Activated T-cell treated with anti-CD3 and anti-CD28 coated beads, Interleukin-2, amount 50 U/mL, for 24 hours (primary cell): Measurements from ENCODE around the gene PRRG1.
"Not testable (repeated sequence)": the region's sequence is repeated elsewhere in the genome, so short reads cannot be mapped to it uniquely, and the experiment has no call there.

ENCODE experiments used
- DNase-seq: peaks from one replicate; pipeline ENCODE4 v3.0.0-alpha.2; 2020
- H3K27ac Mint-ChIP-seq: 2 replicates; pipeline ENCODE4 v1.8.0; 2020; ENCODE audit warnings: mild to moderate bottlenecking, mixed read lengths
- H3K27me3 Mint-ChIP-seq: 2 replicates; pipeline ENCODE4 v1.8.0; 2020; ENCODE audit warnings: mixed read lengths
- H3K36me3 Mint-ChIP-seq: 2 replicates; pipeline ENCODE4 v1.8.0; 2020; ENCODE audit warnings: low read depth, mixed read lengths
- H3K4me1 Mint-ChIP-seq: 2 replicates; pipeline ENCODE4 v1.8.0; 2020; ENCODE audit warnings: low read depth, mixed read lengths
- H3K4me3 Mint-ChIP-seq: 2 replicates; pipeline ENCODE4 v1.8.0; 2020; ENCODE audit warnings: mild to moderate bottlenecking, moderate library complexity, mixed read lengths
- H3K9me3 Mint-ChIP-seq: 2 replicates; pipeline ENCODE4 v1.8.0; 2020; ENCODE audit warnings: mixed read lengths

Gene PRRG1

GRCh38 chrX:37420185-37420584 is 71.0 kb downstream of the PRRG1 start:
- Mint-ChIP-seq H3K4me3 (no peak overlapping the region), H3K27ac (no peak overlapping the region), H3K4me1 (no peaks in the 10 kb centered on the region), H3K9me3 (no peaks in the 10 kb centered on the region), H3K27me3 (peaks cover 30% of the 10 kb centered on the region), H3K36me3 (no peaks in the 10 kb centered on the region)
- DNase-seq: no peak

GRCh38 chrX:37420756-37421155 is 71.6 kb downstream of the PRRG1 start:
- H3K4me3 Mint-ChIP-seq: no peak overlapping the region
- no peak for DNase-seq
- no peaks in the 10 kb centered on the region for H3K4me1 Mint-ChIP-seq
- no peak overlapping the region for H3K27ac Mint-ChIP-seq
- H3K27me3 Mint-ChIP-seq: peaks cover 33% of the 10 kb centered on the region
- H3K9me3 Mint-ChIP-seq: no peaks in the 10 kb centered on the region
- no peaks in the 10 kb centered on the region for H3K36me3 Mint-ChIP-seq

- peaks cover 17% of the 10 kb centered on the region for H3K27me3 Mint-ChIP-seq
- DNase-seq: no peak
- H3K4me3 Mint-ChIP-seq: no peak overlapping the region
- H3K27ac Mint-ChIP-seq: no peak overlapping the region
- H3K4me1 Mint-ChIP-seq: no peaks in the 10 kb centered on the region
- H3K9me3 Mint-ChIP-seq: no peaks in the 10 kb centered on the region
- no peaks in the 10 kb centered on the region for H3K36me3 Mint-ChIP-seq
Observed at GRCh38 chrX:37424000-37424429, 74.9 kb downstream of the PRRG1 start.

GRCh38 chrX:37425370-37425769 is 76.2 kb downstream of the PRRG1 start:
- DNase-seq: no peak
- no peaks in the 10 kb centered on the region for H3K36me3 Mint-ChIP-seq
- no peak overlapping the region for H3K27ac Mint-ChIP-seq
- H3K4me3 Mint-ChIP-seq: no peak overlapping the region
- H3K27me3 Mint-ChIP-seq: peaks cover 11% of the 10 kb centered on the region
- H3K4me1 Mint-ChIP-seq: no peaks in the 10 kb centered on the region
- H3K9me3 Mint-ChIP-seq: no peaks in the 10 kb centered on the region

- not testable (repeated sequence) for H3K27ac Mint-ChIP-seq, H3K4me3 Mint-ChIP-seq, H3K4me1 Mint-ChIP-seq, H3K9me3 Mint-ChIP-seq, H3K36me3 Mint-ChIP-seq, DNase-seq
- peaks cover 19% of the 10 kb centered on the region for H3K27me3 Mint-ChIP-seq
Observed at GRCh38 chrX:37428962-37429361, 79.8 kb downstream of the PRRG1 start.

GRCh38 chrX:37434362-37434761 is 85.2 kb downstream of the PRRG1 start:
- H3K4me1 Mint-ChIP-seq: no peaks in the 10 kb centered on the region
- H3K4me3 Mint-ChIP-seq: no peak overlapping the region
- no peaks in the 10 kb centered on the region for H3K9me3 Mint-ChIP-seq
- H3K36me3 Mint-ChIP-seq: no peaks in the 10 kb centered on the region
- no peak overlapping the region for H3K27ac Mint-ChIP-seq
- H3K27me3 Mint-ChIP-seq: peaks cover 28% of the 10 kb centered on the region
- DNase-seq: no peak

- Mint-ChIP-seq H3K4me1 (no peaks in the 10 kb centered on the region), H3K9me3 (no peaks in the 10 kb centered on the region), H3K4me3 (no peak overlapping the region), H3K36me3 (no peaks in the 10 kb centered on the region), H3K27ac (no peak overlapping the region), H3K27me3 (peaks cover 31% of the 10 kb centered on the region)
- no peak for DNase-seq
Observed at GRCh38 chrX:37437160-37437559, 88.0 kb downstream of the PRRG1 start.

- Mint-ChIP-seq H3K4me3 (no peak overlapping the region), H3K36me3 (no peaks in the 10 kb centered on the region), H3K4me1 (no peaks in the 10 kb centered on the region), H3K9me3 (no peaks in the 10 kb centered on the region), H3K27me3 (peaks cover 26% of the 10 kb centered on the region), H3K27ac (no peak overlapping the region)
- no peak for DNase-seq
Observed at GRCh38 chrX:37441377-37441776, 92.2 kb downstream of the PRRG1 start.

GRCh38 chrX:37445182-37445581 is 96.0 kb downstream of the PRRG1 start:
- H3K27ac Mint-ChIP-seq: no peak overlapping the region
- H3K27me3 Mint-ChIP-seq: peaks cover 23% of the 10 kb centered on the region
- no peak overlapping the region for H3K4me3 Mint-ChIP-seq
- no peaks in the 10 kb centered on the region for H3K36me3 Mint-ChIP-seq
- no peaks in the 10 kb centered on the region for H3K9me3 Mint-ChIP-seq
- DNase-seq: no peak
- H3K4me1 Mint-ChIP-seq: no peaks in the 10 kb centered on the region

GRCh38 chrX:37453821-37454220 is 104.7 kb downstream of the PRRG1 start:
- H3K27ac Mint-ChIP-seq: no peak overlapping the region
- H3K36me3 Mint-ChIP-seq: no peaks in the 10 kb centered on the region
- no peaks in the 10 kb centered on the region for H3K9me3 Mint-ChIP-seq
- H3K4me1 Mint-ChIP-seq: no peaks in the 10 kb centered on the region
- peaks cover 25% of the 10 kb centered on the region for H3K27me3 Mint-ChIP-seq
- no peak overlapping the region for H3K4me3 Mint-ChIP-seq
- no peak for DNase-seq

GRCh38 chrX:37454537-37455285 is 105.5 kb downstream of the PRRG1 start:
- no peaks in the 10 kb centered on the region for H3K4me1 Mint-ChIP-seq
- H3K27me3 Mint-ChIP-seq: peaks cover 33% of the 10 kb centered on the region
- no peak overlapping the region for H3K27ac Mint-ChIP-seq
- no peaks in the 10 kb centered on the region for H3K36me3 Mint-ChIP-seq
- no peak for DNase-seq
- H3K4me3 Mint-ChIP-seq: no peak overlapping the region
- no peaks in the 10 kb centered on the region for H3K9me3 Mint-ChIP-seq

GRCh38 chrX:37455381-37455780 is 106.2 kb downstream of the PRRG1 start:
- no peak for DNase-seq
- Mint-ChIP-seq H3K27me3 (peaks cover 40% of the 10 kb centered on the region), H3K27ac (no peak overlapping the region), H3K4me3 (no peak overlapping the region), H3K4me1 (no peaks in the 10 kb centered on the region), H3K36me3 (no peaks in the 10 kb centered on the region), H3K9me3 (no peaks in the 10 kb centered on the region)

- not testable (repeated sequence) for H3K4me1 Mint-ChIP-seq, DNase-seq, H3K4me3 Mint-ChIP-seq, H3K36me3 Mint-ChIP-seq, H3K9me3 Mint-ChIP-seq, H3K27ac Mint-ChIP-seq
- H3K27me3 Mint-ChIP-seq: peaks cover 46% of the 10 kb centered on the region
Observed at GRCh38 chrX:37460285-37460684, 111.1 kb downstream of the PRRG1 start.

GRCh38 chrX:37462346-37462745 is 113.2 kb downstream of the PRRG1 start:
- no peaks in the 10 kb centered on the region for H3K9me3 Mint-ChIP-seq
- no peaks in the 10 kb centered on the region for H3K4me1 Mint-ChIP-seq
- no peak for DNase-seq
- H3K4me3 Mint-ChIP-seq: no peak overlapping the region
- peaks cover 63% of the 10 kb centered on the region for H3K27me3 Mint-ChIP-seq
- H3K27ac Mint-ChIP-seq: no peak overlapping the region
- H3K36me3 Mint-ChIP-seq: no peaks in the 10 kb centered on the region

- H3K36me3 Mint-ChIP-seq: no peaks in the 10 kb centered on the region
- peaks cover 63% of the 10 kb centered on the region for H3K27me3 Mint-ChIP-seq
- H3K4me3 Mint-ChIP-seq: no peak overlapping the region
- no peak overlapping the region for H3K27ac Mint-ChIP-seq
- no peaks in the 10 kb centered on the region for H3K4me1 Mint-ChIP-seq
- H3K9me3 Mint-ChIP-seq: no peaks in the 10 kb centered on the region
- no peak for DNase-seq
Observed at GRCh38 chrX:37468124-37468739, 119.1 kb downstream of the PRRG1 start.
